ENCODE data around the gene ANKS1A.

The ANKS1A gene

DNA sequence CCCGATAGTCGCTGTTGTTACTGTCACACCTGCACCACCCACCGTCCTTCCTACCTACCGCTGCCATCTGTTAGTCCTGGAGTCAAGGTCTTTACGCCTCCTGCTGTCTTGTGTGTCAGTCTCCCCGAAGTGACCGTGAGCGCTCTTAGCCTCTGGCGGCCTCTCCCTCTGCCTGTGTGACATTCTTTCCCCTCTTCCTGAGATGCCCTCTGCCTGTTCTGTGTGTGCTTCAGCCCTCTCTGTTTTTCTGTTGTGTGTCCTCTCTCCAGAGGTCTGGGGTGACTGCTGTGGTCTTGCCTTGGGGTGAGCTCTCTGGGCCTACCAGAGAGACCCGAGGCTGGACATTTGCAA is 197.2 kb downstream of the ANKS1A start:
- Histone ChIP-seq H3K4me3 (ENCODE audit: low read depth, low read length) (no peak overlapping the region), H3K27ac (ENCODE audit: extremely low read depth, low read depth, low read length) (no peak overlapping the region), H3K9me3 (ENCODE audit: control insufficient read depth, insufficient read depth, low read depth, low read length) (no peaks in the 10 kb centered on the region), H3K36me3 (ENCODE audit: control insufficient read depth in 2 of 2, insufficient read depth in 1 of 2, low read length in 2 of 2) (peaks cover 0 to 68% of the 10 kb centered on the region in 2 experiments; a peak in 1 of 3 replicates), H3K4me1 (ENCODE audit: control insufficient read depth, insufficient read depth, low read length) (no peaks in the 10 kb centered on the region)
- TF ChIP-seq ZNF544 (tag by site-specific recombination; IDR thresholded peaks at IDR 0.05): no peak
- no peak for TF ChIP-seq ZBTB48 (tag by site-specific recombination; IDR thresholded peaks at IDR 0.05)
- TF ChIP-seq ZIC2 (tag by site-specific recombination; IDR thresholded peaks at IDR 0.05): no peak
- CTCF ChIA-PET: no interaction called here
- POLR2A ChIA-PET: interaction anchor here (0.7 kb wide), 1 partner anchor 20 kb away, joined by 3 read pairs; no protein-coding TSS in a partner anchor

DNA sequence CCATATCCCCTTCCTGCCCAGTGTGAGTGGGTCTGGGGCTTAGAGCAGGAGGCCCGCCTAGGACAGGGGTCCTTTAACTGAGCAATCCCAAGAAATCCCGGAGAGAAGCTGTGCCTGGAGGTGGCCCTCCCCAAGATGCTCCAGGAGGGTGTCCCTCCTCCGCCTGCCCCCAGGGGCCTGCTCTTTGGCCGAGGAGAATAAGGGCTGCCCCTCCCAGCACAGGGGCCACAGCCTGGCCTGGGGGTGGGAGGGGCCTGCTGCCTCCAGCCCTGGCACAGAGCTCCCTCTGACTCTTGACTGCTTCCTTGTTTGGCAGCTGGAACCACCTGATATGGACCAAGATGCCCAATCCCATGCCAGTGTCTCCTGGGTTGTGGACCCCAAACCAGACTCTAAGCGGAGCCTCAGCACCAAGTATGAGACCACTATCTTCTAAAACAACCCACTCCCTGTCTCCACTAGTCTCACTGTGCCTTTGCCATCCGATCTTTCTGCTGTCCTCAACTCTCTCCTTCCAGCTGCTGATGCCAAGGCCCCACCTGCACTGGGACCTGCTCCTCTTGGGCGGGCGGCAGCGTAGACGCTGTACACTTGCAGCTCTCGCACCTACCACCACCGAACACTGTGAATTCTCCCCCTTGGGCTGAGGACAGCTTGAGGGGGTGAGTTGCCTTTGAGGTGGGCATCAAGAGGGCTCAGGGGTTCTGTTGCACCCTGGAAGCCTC is 197.7 kb downstream of the ANKS1A start:
- POLR2A ChIA-PET: interaction anchor here (0.7 kb wide), 1 partner anchor 21 kb away, joined by 3 read pairs; no protein-coding TSS in a partner anchor

DNA sequence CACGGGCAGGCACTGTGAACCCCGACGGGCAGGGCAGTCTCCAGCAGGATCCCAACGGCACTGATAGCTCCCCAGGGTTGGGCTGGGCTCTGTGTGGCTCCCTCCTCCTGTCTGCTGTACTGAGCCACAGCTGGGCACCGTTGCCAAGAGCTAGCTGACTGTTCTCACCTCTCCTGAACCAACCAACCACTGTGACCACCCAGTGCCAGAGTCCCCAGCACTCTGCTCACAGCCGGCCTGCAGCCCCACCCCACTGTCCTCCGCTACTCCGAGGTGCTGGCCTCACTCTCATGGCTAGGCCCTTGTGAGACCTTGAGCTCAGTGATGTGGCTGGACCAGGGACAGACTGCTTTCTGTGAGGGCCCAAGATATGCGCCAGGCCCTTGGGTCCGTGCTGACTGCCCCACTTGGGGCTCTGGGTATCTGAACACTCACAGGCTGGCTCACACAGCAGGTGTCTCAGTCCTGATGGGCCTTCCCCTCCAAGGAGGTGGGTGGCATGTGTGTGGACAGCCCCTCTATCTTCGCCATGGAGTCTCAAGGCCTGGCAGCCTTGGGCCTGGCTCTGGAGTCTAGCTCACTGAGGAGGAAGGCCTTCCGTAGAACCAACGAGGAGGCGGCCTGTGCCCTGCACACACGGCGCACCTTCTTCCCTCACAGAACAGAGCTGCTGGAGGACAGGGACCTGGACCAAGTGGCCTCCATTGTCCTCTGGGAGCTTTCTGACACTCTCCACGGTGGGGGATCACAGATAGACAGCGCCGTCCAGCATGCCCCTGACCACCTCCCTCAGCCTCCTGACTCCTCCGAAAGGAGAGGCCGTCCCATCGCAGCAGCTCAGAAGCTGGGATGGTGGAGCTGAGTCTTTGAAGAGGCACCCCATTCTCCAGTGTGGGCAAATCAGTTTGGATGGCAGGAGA is 198.6 kb downstream of the ANKS1A start:
- no peak overlapping the region for H3K27ac ChIP-seq (ENCODE audit: extremely low read depth, low read depth, low read length)
- CTCF ChIA-PET: interaction anchor here (0.6 to 1.8 kb wide), 2 partner anchors 8 to 258 kb away, joined by 5 to 6 read pairs; no protein-coding TSS in a partner anchor
- no peaks in the 10 kb centered on the region for H3K9me3 ChIP-seq (ENCODE audit: control insufficient read depth, insufficient read depth, low read depth, low read length)
- TF ChIP-seq ZNF341 (tag by site-specific recombination; IDR thresholded peaks at IDR 0.05; ENCODE audit: low read depth): no peak
- TF ChIP-seq, protein P1, sequence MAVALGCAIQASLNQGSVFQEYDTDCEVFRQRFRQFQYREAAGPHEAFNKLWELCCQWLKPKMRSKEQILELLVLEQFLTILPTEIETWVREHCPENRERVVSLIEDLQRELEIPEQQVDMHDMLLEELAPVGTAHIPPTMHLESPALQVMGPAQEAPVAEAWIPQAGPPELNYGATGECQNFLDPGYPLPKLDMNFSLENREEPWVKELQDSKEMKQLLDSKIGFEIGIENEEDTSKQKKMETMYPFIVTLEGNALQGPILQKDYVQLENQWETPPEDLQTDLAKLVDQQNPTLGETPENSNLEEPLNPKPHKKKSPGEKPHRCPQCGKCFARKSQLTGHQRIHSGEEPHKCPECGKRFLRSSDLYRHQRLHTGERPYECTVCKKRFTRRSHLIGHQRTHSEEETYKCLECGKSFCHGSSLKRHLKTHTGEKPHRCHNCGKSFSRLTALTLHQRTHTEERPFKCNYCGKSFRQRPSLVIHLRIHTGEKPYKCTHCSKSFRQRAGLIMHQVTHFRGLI (tag by site-specific recombination; IDR thresholded peaks at IDR 0.05): peak; percentile 50; the same call in 1 of the 2 replicates
- TF ChIP-seq ZNF600 (tag by site-specific recombination; IDR thresholded peaks at IDR 0.05): no peak
- peak; percentile 35; the same call in 1 of the 2 replicates for TF ChIP-seq ZIC2 (tag by site-specific recombination; IDR thresholded peaks at IDR 0.05)
- no peaks in the 10 kb centered on the region for H3K4me1 ChIP-seq (ENCODE audit: control insufficient read depth, insufficient read depth, low read length)
- peaks cover 0 to 55% of the 10 kb centered on the region in 2 experiments; a peak in 1 of 3 replicates for H3K36me3 ChIP-seq (ENCODE audit: control insufficient read depth in 2 of 2, insufficient read depth in 1 of 2, low read length in 2 of 2)
- POLR2A ChIA-PET: interaction anchor here (0.5 kb wide), 1 partner anchor 23 kb away, joined by 4 read pairs; no protein-coding TSS in a partner anchor
- H3K4me3 ChIP-seq (ENCODE audit: low read depth, low read length): no peak overlapping the region

More for the DNA sequence above, 197.7 kb downstream of the ANKS1A start:
- Histone ChIP-seq H3K27ac (ENCODE audit: extremely low read depth, low read depth, low read length) (no peak overlapping the region), H3K4me3 (ENCODE audit: low read depth, low read length) (no peak overlapping the region), H3K9me3 (ENCODE audit: control insufficient read depth, insufficient read depth, low read depth, low read length) (no peaks in the 10 kb centered on the region), H3K36me3 (ENCODE audit: control insufficient read depth in 2 of 2, insufficient read depth in 1 of 2, low read length in 2 of 2) (peaks cover 0 to 63% of the 10 kb centered on the region in 2 experiments; a peak in 1 of 3 replicates), H3K4me1 (ENCODE audit: control insufficient read depth, insufficient read depth, low read length) (no peaks in the 10 kb centered on the region)
- TF ChIP-seq ZNF501 (tag by site-specific recombination; IDR thresholded peaks at IDR 0.05): no peak
- TF ChIP-seq, protein P2, sequence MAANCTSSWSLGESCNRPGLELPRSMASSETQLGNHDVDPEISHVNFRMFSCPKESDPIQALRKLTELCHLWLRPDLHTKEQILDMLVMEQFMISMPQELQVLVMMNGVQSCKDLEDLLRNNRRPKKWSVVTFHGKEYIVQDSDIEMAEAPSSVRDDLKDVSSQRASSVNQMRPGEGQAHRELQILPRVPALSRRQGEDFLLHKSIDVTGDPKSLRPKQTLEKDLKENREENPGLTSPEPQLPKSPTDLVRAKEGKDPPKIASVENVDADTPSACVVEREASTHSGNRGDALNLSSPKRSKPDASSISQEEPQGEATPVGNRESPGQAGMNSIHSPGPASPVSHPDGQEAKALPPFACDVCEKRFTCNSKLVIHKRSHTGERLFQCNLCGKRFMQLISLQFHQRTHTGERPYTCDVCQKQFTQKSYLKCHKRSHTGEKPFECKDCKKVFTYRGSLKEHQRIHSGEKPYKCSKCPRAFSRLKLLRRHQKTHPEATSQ (tag by site-specific recombination; IDR thresholded peaks at IDR 0.05): no peak
- no peak for TF ChIP-seq ZBTB17 (tag by site-specific recombination; IDR thresholded peaks at IDR 0.05)
- TF ChIP-seq ZNF16 (tag by site-specific recombination; IDR thresholded peaks at IDR 0.05; ENCODE audit: low read depth): no peak
- TF ChIP-seq KLF9 (tag by site-specific recombination; IDR thresholded peaks at IDR 0.05; ENCODE audit: low read depth): no peak
- TF ChIP-seq BCL11A (tag by site-specific recombination; IDR thresholded peaks at IDR 0.05; ENCODE audit: low read depth): no peak
- TF ChIP-seq GLI4 (tag by site-specific recombination; IDR thresholded peaks at IDR 0.05): no peak
- CTCF ChIA-PET: interaction anchor here (0.6 kb wide), 1 partner anchor 258 kb away, joined by 5 read pairs; no protein-coding TSS in a partner anchor

Measured in HEK293 (cell line).